Suprapubic skin (tissue), 4 donors: ENCODE results near the gene SERINC5.

Experiments used
- POLR2A ChIP-seq, 2 donors: fragments of 450-650 bp; IDR thresholded peaks; one replicate each; pipeline ENCODE4 v1.6.1; 2017; ENCODE audit warnings: antibody characterized with exemption in 2 of 2, mild to moderate bottlenecking in 2 of 2, moderate library complexity in 2 of 2
- POLR2AphosphoS5 ChIP-seq, 3 donors: sonication (generic); formaldehyde crosslinking; IDR thresholded peaks; one replicate each; pipeline ENCODE4 v1.6.1; 2017; ENCODE audit warnings: antibody characterized with exemption in 3 of 3
- TF ChIP-seq, protein P1 (sequence below), 2 donors: fragments of 200-600 bp in 1 of 2; fragments of 450-650 bp in 1 of 2; sonication (generic) in 1 of 2; IDR thresholded peaks; one replicate each; pipeline ENCODE4 v1.5.1; 2016 to 2019; ENCODE audit warnings: antibody characterized with exemption in 2 of 2, mild to moderate bottlenecking in 1 of 2, moderate library complexity in 1 of 2

- TF ChIP-seq, protein P1, sequence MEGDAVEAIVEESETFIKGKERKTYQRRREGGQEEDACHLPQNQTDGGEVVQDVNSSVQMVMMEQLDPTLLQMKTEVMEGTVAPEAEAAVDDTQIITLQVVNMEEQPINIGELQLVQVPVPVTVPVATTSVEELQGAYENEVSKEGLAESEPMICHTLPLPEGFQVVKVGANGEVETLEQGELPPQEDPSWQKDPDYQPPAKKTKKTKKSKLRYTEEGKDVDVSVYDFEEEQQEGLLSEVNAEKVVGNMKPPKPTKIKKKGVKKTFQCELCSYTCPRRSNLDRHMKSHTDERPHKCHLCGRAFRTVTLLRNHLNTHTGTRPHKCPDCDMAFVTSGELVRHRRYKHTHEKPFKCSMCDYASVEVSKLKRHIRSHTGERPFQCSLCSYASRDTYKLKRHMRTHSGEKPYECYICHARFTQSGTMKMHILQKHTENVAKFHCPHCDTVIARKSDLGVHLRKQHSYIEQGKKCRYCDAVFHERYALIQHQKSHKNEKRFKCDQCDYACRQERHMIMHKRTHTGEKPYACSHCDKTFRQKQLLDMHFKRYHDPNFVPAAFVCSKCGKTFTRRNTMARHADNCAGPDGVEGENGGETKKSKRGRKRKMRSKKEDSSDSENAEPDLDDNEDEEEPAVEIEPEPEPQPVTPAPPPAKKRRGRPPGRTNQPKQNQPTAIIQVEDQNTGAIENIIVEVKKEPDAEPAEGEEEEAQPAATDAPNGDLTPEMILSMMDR (IDR thresholded peaks at IDR 0.05), result no peak
- no peak for TF ChIP-seq POLR2AphosphoS5 (IDR thresholded peaks at IDR 0.05)
- TF ChIP-seq POLR2A (IDR thresholded peaks at IDR 0.05), result no peak
These were observed 129.8 kb downstream of the SERINC5 start for GRCh38 chr5:80125962-80126480.
